GM21717 (cell line): Measurements from ENCODE around the gene PHF21A.
"Not testable (repeated sequence)": the region's sequence is repeated elsewhere in the genome, so short reads cannot be mapped to it uniquely, and the experiment has no call there.

Experiments
- ATAC-seq: cut with Tn5 transposase; IDR thresholded peaks from one replicate; pipeline ENCODE4 v1.9.1; 2021; ENCODE audit warnings: mild to moderate bottlenecking, moderate library complexity; ENCODE audit not compliant: unreplicated experiment

PHF21A gene

DNA sequence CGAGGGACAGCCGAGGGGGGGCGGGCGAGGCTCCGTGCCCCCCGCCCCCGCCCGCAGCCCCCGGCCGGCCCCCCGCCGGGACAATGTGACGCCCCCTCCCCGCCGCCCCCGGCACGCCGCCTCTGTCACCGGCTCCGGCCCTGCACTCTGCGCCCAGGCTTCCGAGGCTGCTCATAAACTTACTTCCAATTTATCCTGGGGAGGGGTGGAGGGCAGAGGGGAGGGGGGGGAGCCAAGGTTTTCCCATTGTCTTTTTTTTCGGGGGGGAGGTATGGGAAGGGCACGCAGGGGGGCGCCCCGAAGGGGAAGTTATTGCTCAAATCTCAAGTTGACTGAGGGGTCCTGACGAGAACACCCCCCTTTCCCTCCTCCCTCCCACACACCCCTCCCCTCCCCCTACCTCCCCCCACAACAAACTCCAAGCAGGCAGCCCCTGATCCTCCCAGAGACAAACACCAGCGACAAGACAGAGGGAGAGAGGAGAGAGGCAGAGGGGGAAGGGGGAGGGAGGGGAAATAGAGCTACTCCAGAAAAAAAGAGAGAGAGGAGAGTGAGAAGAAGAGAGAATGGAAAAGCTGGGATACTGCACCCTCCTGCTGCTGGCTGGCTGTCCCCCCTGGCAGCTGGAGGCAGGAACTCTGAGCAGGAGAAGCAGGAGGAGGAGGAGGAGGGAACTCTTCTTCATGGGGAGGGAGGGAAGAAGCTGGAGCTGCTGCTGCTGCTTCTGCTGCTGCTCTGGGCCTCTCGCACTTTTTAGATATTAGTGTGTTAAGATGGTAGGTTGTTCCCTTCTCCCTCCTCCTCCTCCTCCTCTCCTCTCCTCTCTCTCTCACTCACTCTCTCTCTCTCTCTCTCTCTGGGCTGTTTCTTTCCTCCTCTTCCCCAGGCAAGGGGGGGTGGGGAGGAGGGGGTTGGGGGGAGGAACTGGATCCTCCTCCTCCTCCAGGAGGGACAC is 631 bp downstream of the PHF21A start:
- peak; percentile 12 for ATAC-seq

DNA sequence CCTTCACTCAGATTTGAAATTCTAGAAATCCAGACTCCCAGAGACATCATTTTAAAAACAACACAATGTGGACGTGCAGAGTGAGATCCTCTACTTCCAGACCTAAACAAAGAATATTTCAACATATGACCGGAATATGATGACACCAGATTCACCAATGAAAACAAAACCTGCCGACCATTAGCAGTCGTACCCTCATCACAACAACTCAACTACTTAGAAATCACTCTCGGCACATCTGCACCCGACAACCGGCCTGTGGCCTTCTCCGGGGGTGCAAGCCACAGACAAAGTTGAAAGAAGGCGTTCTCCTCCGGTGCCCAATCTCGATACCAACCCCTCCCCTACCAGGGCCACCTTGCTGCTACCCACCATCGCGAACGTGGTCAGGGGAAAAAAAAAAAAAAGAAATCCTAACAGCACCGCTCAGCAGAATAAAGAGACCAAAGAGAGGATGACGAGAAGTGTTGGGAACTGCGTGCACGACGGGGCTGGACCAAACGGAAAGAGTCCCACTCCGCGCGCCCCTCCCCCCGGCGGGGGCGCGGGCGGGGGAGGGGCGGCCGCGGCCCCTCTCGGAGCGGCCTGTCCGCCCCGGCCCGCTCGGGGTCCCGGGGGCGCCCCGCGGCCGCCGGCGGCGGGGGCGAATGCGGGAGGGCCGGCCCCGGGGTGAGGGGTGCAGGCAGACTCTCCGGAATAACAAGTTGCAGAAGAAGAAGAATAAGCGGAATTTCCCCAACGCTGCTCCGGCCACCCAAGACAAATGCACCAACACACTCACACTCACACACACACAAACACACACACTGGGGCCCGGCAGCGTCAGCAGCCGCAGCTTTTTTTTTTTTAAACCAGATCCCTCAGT is 1.7 kb downstream of the PHF21A start:
- ATAC-seq = peak; percentile 35

DNA sequence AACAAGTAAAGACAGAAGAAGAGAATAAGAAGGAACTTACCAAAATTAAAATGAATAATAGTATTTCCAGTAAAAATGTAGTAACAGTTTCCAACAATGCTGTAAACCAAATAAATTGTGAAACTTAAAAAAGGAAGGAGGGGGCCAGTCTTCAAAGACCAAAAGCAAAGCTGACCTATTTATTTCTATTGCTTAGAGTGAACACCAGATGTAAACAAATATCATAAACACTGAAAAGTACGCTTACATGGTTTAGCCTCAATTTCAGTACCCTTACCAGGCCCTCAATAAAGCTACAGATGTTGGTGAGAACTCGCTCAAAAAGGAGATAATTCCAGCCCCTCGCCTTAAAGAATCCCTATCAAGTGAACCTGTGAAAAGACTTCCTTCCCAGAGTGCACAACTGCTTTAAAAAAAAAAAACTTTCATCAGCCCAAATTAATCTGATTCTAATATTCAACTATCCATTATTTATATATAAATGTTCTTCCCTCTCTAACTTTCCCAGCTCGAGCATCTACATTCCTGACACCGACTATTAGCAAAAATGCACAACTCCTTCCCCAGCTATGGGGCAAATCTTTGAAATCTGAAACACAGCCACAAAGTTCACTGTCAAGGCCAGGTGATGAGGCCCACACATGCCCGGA is 2.4 kb downstream of the PHF21A start:
- no peak for ATAC-seq

GRCh38 chr11:46117842-46118241 is 3.4 kb downstream of the PHF21A start:
- ATAC-seq = no peak

DNA sequence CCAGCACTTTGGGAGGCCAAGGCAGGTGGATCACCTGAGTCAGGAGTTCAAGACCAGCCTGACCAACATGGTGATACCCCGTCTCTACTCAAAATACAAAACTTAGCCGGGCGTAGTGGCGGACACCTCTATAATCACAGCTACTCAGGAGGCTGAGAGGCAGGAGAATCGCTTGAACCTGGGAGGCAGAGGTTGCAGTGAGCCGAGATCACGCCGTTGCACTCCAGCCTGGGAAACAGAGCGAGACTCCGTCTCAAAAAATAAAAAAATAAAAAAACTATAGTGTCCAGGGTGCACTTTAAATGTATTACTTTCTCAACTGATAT is 4.6 kb downstream of the PHF21A start:
- ATAC-seq = not testable (repeated sequence)

- no peak for ATAC-seq
Measured at GRCh38 chr11:46116007-46116711, 5.1 kb downstream of the PHF21A start.

GRCh38 chr11:46114961-46115360 is 6.3 kb downstream of the PHF21A start:
- ATAC-seq = no peak

DNA sequence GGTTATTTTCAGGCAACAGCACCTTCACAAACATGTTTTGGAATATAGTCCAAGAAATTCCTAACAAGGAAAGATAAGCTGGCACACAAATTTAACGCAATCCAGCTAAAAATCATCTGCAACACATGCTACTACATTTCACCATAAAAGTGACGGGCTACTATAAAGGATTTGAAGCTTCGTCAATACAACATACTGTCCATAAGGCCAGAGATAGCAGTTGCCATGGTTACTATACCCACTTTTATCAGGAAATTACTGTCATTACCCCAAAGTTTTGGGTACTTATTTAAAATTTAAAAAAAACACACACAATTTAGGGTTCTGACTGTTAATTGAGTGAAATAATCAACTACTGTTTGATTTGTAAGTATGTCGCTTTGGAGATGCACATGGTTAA is 6.9 kb downstream of the PHF21A start:
- ATAC-seq = no peak

- peak; percentile 62 for ATAC-seq
Measured at GRCh38 chr11:46112961-46113607, 8.2 kb downstream of the PHF21A start.

DNA sequence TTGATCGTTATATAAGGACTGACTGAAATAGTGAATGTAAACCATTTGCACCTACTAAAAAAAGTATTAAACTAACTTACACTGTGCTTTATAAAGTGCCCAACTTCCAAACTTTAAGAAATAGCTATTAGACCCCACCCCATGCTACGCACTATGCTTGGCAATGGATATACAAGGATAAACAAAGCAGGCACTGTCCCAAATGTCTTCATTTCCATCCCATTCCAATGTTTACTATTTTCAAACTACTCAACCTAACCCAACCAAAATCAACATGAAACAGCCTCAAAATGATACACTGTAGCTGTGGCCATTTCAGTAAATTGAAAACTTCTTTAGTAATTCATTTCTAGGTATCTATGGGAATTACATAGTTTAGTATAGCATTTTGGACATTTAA is 12.5 kb downstream of the PHF21A start:
- ATAC-seq = no peak

- no peak for ATAC-seq
Measured at GRCh38 chr11:46107780-46108179, 13.5 kb downstream of the PHF21A start.

DNA sequence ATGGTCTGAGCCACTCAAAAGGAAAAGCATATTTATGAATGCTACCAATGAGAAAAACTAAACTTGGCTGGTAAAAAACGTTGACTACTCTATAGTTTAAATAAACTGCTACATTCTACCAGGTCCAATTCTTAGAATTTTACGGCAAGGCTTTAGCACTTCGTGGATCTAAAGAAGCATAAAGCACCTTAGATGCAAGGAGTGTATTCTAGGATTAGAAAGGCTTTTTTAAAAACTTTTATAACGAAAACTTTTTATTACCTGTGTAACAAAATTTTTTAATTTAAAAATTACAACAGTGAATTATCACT is 13.9 kb downstream of the PHF21A start:
- no peak for ATAC-seq

DNA sequence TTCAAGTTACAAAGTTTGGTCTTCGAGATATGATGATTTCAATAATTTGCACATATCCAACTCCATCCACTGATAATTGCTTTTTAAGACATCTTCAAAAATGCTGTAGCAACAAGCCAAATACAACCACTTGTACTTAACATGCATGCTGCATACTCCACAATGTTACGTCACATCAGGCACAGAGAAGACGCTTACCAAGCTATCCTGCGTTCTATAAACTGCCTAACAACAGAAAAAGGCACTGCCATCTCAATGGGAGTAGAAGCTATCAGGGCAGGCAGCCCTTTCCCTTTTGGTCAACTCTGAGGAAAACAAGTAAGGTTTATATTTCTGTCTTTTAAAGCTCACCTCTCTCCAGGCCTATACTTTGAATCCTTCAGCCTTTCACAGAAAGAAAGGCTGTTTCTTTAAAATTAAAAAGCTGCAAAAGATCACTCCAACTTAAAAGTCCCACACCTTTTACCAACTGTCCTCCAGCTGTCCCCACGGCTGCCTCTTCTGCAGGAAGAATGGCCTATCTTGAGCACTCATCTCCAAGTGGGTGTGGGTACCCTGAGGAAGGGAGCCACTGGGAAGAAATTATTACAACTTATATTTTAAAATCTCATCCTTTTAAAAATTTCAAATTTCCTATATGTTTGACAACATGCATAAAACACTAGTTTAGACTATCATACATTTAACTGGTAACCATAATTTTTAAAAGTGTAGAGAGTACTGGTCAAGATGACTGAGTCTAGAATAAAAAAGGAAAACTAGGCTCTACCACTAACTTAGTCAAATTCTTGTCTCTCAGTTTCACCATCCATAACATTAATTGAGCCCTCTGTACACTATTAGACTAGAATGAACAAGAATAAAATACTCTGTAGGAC is 14.5 kb downstream of the PHF21A start:
- ATAC-seq = no peak

DNA sequence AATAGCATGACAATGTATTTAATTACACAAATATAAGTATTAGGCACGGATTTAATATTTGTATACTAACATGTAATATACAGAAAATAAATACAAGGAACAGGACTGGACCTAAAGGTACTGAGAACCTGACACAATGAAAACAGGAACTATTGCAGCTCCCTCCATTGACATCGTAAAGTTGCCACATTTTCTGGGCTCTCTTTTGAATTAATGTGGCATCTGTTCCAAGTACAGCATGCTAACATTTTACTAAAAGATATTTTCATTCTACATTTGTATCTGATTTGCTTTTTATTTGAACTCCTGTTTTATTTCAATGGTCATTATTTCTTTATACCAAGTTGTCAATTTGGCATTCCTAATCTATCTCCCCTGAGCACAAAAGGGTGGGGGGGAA is 15.3 kb downstream of the PHF21A start:
- ATAC-seq = no peak

- no peak for ATAC-seq
Measured at GRCh38 chr11:46105134-46105628, 16.1 kb downstream of the PHF21A start.

GRCh38 chr11:46102843-46103242 is 18.4 kb downstream of the PHF21A start:
- ATAC-seq = no peak

DNA sequence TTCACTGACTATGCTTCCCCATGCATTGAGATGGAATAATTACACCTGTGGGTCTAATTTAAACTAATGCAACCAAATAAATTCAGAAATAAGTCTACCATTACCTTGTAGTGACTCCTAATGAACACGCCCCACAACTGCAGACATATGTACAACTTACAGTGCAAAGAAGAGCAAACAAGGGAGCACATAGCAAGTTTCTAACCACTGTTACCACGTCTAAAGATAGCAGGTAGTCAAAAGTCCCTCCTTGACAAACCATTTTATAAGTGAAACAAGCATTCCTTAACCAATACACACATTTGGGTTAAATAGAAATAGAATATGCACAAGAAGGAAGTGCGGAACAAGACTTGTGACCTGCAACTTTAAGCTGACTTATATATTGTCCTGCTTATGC is 20.6 kb downstream of the PHF21A start:
- peak; percentile 71 for ATAC-seq

DNA sequence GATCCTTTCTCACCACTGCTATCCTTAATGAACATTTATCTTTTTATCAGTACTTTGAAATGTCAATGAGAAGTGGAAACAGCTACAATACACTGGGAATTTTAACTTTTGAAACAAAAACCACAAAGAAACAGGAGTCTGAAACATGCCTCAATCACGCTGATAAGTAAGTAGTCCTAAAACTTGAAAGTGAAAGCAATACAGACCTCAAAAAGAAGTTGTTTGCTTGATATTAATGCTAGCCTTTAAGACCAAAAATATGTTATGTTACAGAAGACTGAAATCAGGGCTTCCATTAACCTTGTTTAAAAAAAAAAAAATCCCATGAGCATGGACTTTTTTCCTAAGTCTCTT is 21.3 kb downstream of the PHF21A start:
- ATAC-seq = no peak

- ATAC-seq = no peak
Measured at GRCh38 chr11:46090375-46090774, 30.9 kb downstream of the PHF21A start.
